COR-L47 (cell line): Measurements from ENCODE around the gene STRBP.

Source experiments
- DNase-seq: peaks from one replicate; lab custom pipeline; 2025; lab: John Stamatoyannopoulos, UW

Gene STRBP

GRCh38 chr9:123097430-123098095, 170.8 kb downstream of the STRBP start:
- DNase-seq = no peak

DNA sequence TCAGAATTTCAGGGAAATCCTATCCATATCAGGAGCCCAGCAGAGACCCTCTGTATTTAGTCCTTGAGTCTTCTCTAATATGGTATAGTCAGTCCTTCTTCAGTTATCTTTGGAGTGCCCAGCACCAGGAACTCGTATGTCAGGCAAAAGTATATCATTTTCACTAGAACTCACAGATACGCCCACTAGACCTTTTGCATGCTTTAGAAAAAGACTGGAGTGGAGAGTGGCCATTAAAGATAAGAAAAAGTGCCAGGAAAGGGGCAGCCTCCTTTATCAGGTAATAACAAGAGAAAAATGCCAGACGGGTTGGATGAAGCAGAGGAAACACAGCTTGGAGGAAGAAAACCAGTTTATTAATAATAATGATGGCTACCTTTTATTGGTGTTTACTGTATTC, 171.4 kb downstream of the STRBP start:
- no peak for DNase-seq

GRCh38 chr9:123093141-123093540, 175.2 kb downstream of the STRBP start:
- no peak for DNase-seq

GRCh38 chr9:123091459-123091858, 176.9 kb downstream of the STRBP start:
- DNase-seq = no peak

- DNase-seq = no peak
Measured at GRCh38 chr9:123090956-123091355, 177.4 kb downstream of the STRBP start.

DNA sequence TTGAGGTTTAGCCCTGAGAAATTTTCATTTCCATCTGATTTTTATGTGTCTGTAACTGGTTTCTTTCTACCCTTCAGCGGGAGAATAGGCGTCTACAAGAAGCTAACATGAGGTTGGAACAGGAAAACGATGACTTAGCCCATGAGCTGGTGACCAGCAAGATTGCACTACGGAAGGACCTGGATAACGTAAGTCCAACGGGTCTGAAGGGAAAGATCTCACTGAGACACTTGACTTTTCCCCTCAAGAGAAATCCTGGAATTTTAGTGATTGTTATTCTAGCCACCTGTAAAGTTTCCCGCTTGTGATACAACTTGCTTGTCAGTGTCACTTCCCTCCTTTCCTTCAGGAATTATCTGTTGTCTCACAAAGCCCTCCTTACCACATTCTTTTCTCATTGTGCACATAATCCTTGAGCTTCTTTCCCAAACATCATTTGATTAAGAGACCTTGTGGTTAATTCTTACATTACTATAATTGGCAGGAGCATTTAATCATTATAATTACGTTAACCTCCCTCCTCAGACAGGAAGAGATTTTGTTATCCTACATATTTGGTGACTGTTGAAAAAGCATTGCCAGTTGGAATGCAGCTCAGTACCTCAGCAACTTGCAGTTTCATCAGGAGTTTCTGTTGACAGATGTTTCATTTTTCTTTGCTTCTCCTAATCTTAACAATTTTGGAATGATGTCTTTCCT, 178.0 kb downstream of the STRBP start:
- DNase-seq = no peak

DNA sequence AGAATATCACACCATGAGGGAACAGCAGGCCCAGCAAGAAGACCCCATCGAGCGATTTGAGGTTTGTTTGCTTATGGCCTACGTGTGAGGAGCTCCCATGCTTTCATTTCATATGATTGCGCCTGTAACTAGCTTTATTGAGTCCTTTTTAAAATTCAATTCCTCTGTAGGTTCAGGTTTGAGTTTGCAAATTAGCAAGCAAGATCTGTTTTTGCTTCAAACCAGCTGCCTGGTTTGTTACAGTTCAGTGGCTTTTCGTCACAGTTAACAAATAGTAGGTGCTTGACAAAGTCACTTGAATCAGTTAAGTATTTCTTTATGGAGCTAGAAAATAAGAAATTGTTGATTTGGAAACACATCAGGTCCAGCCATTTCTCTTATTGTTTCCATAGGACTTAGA, 178.6 kb downstream of the STRBP start:
- DNase-seq = no peak

DNA sequence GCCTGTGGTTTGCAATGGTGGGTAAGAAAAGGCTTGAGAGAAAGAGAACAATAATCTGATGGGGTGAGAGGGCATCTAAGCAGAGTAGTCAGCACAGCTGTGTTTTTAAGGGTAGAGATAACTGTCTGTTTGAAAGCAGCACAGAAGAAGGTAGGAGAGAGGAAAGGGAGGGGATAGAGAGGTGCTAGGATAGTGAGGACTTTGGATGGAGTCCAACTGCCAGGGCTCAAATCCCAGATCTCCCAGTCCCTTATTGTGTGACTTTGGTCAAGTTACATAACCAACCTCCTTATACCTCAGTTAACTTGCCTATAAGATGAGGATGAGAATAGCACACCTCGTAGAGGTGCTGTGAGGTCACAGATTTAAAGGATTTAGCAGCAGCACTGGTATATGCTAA, 179.3 kb downstream of the STRBP start:
- DNase-seq = no peak

DNA sequence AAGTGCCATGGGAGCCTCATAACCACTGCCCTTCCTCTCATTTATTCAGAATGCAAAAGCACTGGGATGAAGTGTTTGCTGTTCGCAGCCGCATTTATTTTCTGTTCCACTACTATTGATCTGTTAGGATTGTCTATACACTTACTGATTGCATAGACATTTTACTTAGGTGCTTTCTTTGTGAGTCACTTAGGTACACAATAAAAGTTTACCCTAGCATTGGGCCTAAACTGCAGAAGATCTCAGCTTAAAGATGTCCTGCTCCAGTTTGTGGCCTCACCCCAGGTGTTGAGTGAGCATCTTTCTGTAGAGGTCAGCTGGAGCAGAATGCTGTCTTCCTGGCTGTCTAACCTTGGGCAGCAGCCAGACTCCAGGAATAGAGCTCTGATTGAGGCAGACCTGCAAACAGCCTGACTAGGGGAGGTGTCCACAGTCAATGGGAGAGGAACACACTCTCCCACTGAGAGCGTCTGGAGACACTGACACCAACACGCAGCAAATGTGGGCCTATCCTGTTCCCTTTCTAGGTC, 181.0 kb downstream of the STRBP start:
- DNase-seq = peak; percentile 6

- no peak for DNase-seq
Measured at GRCh38 chr9:123085916-123086315, 182.5 kb downstream of the STRBP start.

- DNase-seq = no peak
Measured at GRCh38 chr9:123084256-123084655, 184.1 kb downstream of the STRBP start.

- no peak for DNase-seq
Measured at GRCh38 chr9:123083680-123084079, 184.7 kb downstream of the STRBP start.

DNA sequence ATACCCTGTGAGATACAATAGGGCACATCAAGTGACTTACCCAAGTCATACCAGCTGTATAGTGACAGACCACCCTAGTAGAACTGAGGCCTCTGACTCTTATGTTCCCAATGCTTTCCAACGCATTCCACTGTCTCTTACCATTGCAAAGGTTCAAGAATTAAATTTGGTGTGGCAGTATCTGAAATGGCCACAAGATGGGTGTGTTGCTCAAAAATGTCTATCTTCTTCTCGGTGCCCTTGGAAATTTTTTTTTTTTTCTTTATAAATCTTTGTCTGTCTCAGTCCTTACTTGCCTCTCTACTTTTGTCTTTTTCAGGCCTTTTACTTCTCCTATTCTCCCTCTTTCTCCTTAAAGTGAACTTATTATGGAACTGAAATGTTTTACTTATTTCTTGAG, 186.6 kb downstream of the STRBP start:
- peak; percentile 14 for DNase-seq

DNA sequence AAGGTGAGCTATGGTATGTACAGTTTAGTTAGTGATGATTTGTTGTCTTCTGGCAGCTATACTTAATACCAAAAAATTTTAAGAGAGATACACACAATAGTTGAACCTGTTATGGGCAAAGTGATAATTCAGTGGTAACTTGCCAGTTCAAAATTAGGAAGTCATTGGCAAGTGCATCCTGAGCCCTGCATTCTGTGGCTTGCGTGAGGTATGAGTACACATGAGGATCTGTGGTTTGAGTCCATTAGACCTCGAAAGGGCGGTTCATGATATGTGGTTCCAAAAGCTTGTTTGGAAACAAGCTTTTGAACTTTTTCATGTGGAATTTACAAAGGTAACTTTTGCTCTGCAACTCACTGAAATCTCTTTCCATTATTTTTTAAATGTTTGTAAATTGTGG, 187.9 kb downstream of the STRBP start:
- DNase-seq = no peak

GRCh38 chr9:123074628-123075027, 193.8 kb downstream of the STRBP start:
- no peak for DNase-seq

DNA sequence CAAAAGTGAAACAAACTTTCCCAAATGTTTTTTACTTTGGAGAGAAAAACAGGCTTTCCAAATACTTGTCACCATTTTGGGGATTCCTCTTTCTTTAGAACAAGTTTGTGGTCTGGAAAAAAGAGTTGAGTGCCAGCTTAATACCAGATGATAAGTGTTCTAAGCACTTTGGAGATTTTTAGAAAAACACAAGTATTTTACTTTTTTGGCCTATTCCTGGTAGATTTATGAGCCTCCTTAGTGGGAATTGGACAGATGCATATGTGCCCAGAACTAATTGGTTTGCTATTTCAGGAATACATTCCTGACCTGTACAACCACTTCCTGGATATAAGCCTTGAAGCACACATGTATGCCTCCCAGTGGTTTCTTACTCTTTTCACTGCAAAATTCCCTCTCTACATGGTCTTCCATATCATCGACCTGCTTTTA, 194.4 kb downstream of the STRBP start:
- DNase-seq = no peak

DNA sequence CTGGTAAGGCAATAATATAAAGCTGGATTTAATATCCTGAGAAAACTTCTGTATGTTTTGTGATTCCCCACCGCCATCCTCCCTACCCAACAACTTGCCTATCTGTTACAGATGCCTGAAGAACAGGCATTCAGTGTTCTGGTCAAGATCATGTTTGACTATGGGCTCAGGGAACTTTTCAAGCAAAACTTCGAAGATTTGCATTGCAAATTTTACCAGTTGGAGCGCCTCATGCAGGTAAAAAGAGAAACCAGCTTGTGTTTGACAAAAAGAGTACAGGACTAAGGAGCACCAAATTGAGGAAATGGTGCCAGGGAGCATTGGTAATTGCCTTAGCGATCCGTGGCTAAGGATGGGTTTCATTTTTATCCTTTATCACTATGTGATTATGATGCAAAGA, 194.9 kb downstream of the STRBP start:
- no peak for DNase-seq

- DNase-seq = no peak
Measured at GRCh38 chr9:123072407-123072995, 195.9 kb downstream of the STRBP start.
